Stimulated activated CD8-positive, alpha-beta memory T cell treated with anti-CD3 and anti-CD28 coated beads, Interleukin-7, amount 100 ng/mL, for 4 hours (primary cell): ENCODE results near the gene NRROS.
"Not testable (repeated sequence)": the region's sequence is repeated elsewhere in the genome, so short reads cannot be mapped to it uniquely, and the experiment has no call there.

ENCODE experiments used
- DNase-seq, 2 donors: peaks; one replicate each; pipeline ENCODE4 v3.0.0-alpha.2; 2020; ENCODE audit warnings: low read depth in 2 of 2

Gene NRROS

DNA sequence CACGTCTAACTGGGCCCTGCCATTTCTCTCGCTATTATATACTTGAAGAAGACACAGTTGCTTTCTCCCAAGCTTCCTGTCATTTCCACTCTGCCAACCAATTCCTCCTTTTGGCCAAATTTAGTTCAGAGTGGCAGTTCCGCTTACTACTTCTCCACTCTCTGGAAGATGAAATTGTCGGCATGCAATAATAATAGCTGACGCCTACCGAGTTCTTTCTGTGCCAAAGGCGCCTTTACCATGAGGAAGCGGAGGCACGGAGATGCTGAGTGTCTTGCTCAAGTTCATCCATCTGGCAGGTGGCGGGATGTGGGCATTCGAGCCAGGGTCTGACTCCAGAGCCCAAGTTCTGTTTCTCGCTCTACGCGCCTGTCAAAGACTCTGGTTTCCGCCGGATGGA is 14.6 kb upstream of the NRROS start:
- no peak for DNase-seq

DNA sequence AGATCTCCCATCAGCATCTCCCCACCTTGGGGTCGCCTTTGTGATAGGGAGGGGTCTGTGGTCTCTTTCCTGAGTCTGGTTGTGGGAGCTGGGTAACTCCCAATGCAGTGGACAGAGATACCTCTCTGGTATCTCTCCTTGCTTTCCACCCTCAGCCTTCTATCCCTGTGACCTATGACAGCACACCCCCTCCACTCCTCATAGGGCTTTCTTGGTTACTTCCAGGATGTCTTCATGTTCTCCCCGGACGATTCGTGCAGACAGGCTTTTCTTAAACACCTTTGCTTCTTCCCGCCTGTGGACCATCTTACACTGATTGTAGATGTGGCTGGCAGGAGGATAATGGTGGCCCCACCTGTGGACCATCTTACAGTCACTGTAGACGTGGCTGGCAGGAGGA is 14.2 kb upstream of the NRROS start:
- DNase-seq: no peak

- DNase-seq: no peak
Measured at GRCh38 chr3:196627918-196628231, 11.6 kb upstream of the NRROS start.

- no peak for DNase-seq
Measured at GRCh38 chr3:196629228-196629627, 10.3 kb upstream of the NRROS start.

GRCh38 chr3:196631682-196632045 is 7.8 kb upstream of the NRROS start:
- no peak for DNase-seq

GRCh38 chr3:196632046-196632751 is 7.3 kb upstream of the NRROS start:
- peak; percentile 67 to 82 for DNase-seq

DNA sequence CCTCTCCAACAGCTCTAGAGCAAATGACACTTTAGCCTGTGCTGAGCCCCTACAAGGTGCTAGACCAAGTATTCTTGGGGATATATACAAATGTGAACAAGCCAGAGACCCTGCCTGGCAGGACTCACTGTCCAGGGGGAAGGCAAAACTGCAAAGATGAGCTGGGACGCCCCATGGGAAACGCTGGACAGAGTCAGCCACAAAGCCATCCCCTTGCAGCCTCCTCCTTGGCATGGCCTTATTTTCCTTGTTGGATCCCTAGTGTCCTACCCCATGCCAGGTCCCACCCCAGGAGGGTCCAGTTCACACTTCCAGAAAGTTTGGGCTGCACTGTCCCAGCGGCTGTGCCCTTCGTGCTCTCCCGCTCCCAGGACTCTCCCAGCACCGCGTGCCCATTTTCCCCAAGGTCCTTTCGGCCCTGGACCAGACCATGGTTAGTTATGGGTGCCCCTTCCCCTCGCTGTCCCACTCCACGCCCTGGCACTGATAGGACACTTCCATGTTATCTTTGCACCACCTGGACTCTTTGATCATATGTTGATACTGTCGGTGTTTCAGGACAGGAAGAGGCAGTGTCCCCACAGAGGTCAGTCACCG is 5.8 kb upstream of the NRROS start:
- DNase-seq: no peak

- DNase-seq: no peak
Measured at GRCh38 chr3:196634224-196634623, 5.3 kb upstream of the NRROS start.

GRCh38 chr3:196634829-196635228 is 4.7 kb upstream of the NRROS start:
- DNase-seq: no peak

DNA sequence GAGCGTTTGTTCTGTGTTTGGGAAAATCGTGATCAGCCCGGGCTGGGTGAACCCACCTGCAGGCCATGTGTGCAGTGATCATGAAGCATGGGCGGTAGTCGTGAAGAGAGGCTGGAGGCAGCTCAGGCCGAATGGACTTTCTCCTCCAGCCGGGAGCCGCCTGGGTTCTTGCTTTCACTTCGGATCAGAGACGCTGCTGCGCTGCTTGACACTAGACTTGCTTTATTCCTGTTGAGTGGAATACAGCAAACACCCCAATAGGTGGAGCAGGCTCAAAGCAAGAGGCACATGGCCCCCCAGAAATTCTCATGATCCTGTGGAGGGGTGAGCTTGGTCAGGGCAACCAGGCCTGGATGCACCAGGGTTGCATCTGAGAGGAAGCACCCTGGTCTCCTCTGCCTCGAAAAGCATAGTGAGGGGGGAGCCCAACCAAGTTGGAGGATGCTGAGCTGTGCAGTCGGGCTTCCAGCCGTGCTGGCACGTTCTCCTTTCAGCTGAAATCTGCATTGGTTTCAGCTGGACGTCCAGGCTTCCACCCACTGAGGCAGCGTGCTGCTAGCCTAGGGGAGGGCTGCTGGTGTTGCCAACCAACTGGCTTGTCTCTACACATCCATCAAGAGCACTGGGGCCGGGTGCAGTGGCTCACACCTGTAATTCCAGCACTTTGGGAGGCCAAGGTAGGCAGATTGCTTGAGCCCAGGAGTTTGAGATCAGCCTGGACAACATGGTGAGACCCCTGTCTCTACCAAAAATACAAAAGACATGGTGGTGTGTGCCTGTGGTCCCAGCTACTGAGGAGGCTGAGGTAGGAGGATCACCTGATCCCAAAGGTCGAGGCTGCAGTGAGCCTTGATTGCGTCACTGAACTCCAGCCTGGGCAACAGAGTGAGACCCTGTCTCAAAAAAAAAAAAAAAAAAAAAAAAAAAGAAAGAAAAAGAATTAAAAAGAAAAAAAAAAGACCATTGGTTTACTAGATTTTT is 2.8 kb upstream of the NRROS start:
- no peak for DNase-seq

GRCh38 chr3:196637941-196638340 is 1.6 kb upstream of the NRROS start:
- DNase-seq: not testable (repeated sequence)

DNA sequence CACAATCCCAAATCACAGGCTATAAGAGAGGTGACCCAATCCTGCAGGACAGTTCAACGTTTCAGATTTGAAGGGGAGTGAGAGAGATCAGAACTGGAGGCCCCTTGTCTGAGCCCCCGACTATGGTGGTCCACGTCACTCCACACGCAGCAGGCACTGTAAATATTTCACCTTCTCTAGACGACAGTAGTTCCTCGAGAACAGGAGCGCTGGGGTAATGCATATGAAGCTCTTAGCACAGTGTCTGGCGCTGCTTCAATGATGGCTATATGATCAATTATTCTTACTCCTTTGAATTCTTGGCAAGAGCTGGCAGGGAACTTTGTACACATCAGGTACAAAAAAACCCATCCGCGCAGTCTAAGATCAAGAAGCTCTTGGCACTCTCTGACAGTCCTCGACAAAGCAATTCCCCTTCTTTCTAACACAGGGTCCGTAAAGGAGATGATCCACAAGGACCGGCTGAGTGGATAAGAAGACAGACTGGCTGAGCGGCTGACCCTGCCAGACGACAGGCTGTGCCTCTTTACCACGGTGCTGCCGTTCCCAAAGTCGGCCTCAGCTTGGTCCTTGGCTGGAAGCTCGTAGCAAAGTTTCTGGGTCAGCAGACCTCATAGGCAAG is 522 bp upstream of the NRROS start:
- no peak for DNase-seq

DNA sequence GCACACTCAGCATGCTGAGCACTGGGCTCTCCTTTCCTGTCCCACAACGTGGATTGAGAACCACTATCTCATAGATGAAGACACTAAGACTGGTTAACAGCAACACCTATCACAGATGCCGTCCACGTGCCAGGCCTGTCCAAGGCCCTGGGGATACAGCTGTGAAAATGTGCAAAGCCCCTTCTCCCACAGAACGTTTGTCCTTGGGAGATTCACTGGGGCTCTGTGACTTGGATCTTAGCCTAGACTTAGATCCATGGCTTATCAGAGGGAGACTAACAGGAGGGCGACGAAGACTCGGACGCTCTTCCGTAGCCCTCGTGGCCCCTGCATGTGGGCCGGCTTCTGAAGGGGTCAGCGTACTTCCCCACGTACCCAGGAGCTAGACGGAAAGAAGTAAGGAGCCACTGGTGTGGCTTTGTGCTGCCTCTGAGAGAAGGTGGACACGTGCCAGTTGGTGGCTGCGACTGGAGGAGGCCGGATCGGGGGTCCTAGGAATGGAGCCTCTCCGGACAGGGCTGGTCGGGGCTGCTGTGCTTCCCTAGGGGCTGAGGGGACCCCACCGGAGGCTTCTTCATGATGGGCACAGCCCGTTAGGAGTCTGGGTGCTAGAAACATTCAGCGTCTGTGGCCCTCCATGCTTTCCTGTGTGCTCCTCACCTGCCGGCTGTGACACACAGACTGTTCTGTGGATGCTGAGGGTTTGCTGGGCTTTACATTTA is 964 bp downstream of the NRROS start:
- no peak for DNase-seq

- DNase-seq: no peak
Measured at GRCh38 chr3:196641333-196642054, 2.0 kb downstream of the NRROS start.

DNA sequence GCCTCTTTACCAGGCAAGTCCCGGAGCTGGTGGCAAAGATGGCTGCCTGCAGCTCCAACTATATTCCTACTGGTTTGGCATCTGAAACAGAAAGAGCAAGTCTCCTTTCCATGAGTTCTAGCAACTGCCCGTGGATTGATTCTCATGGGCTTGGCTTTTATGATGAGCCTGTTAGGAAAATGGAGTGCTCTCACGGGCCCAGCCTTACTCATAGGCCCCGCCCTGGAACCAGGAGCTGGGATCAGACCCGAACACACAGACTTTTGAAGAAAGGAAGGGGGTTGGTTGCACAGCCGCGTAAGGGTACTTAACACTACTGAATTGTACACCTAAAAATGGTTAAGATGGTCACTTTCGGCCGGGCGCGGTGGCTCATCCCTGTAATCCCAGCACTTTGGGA is 2.9 kb downstream of the NRROS start:
- DNase-seq: no peak

- peak in 1 of 2 donors; percentile 54 for DNase-seq
Measured at GRCh38 chr3:196643201-196643749, 3.8 kb downstream of the NRROS start.

GRCh38 chr3:196643761-196644160 is 4.3 kb downstream of the NRROS start:
- DNase-seq: no peak

GRCh38 chr3:196645096-196645495 is 5.6 kb downstream of the NRROS start:
- no peak for DNase-seq

DNA sequence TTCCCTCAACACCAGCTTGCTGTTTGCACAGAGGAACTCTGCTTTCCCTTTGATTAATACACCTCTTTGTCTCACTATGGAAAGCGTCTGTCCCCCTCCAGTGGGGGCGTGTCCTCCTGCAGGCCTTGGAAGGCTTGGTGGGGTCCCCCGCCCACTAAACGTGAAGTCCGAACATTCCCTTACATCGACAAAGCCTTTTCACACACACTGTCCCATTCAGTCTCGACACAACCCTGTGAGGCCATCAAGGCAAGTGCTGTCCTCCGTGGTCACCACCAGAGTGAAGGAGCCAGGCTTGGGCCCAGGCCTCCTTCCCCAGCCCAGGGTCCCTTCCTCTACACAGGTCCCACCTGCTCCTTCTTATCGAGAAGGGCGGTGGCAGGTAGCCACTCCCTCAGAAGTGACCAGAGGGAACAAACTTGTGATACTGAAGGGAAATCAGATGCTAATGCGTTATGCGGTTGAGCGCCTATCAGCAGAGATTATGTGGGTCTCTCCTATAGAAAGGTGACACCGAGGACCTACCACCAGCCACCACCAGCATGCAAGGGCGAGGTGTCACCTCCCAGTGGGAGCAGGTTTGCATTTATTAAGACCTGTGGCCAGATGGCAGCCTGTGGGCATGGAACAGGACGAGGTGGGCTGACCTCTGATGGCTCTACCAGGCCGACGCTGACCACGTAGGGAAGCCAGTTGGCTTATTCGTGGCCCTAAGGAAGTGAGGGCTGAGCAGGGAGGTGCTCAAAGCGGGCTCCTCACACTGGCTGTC is 6.6 kb downstream of the NRROS start:
- DNase-seq: no peak

- no peak for DNase-seq
Measured at GRCh38 chr3:196646666-196647216, 7.2 kb downstream of the NRROS start.
